Heart left ventricle (tissue), 13 donors: Measurements from ENCODE around the gene EXTL1.

ENCODE experiments used
- CTCF ChIP-seq, 12 donors: fragments of 200-600 bp; sonication (generic) in 4 of 12; IDR thresholded peaks; one replicate each; pipeline versions ENCODE4 v1.5.0 to v1.8.0; 2018 to 2022; ENCODE audit warnings: antibody characterized with exemption in 12 of 12, mild to moderate bottlenecking in 5 of 12
- POLR2A ChIP-seq, 2 donors: fragments of 450-650 bp; IDR thresholded peaks; one replicate each; pipeline ENCODE4 v1.6.1; 2017; ENCODE audit warnings: antibody characterized with exemption in 2 of 2, mild to moderate bottlenecking in 2 of 2, moderate library complexity in 2 of 2
- donor health status: ischemic (EF 13 %, LVEDD 7.1; RV severe dilation, severe dysfunction).
- donor health status: DM: no; HTN: yes; CAD: no.
- donor health status: DM: no; HTN: no; CAD: no.
- donor health status: ischemic (EF 25% LVEDD 6.9; RV normal size, moderate dysfunction).
- donor health status: ischemic (EF 25% LVEDD 5.7; RV mildly dilated, moderate dysfunction).
- donor health status: ischemic (EF 35%, LVEDD 5.7; RV mildly dilated, moderate dysfunction).
- donor health status: nonischemic (EF 11% LVEDD 7.7; RV severe dilation, severe dysfunction).
- donor health status: DM: yes; HTN: yes; CAD: no.
- donor health status: PGD.
- donor health status: ischemic (EF 29% LVEDD 5.4; RV normal size, mild dysfunction).
- donor health status: nonischemic (EF 23%, LVEDD 6.1; RV moderate dilation, normal function).

- peak in 1 of 2 donors; percentile 58 for TF ChIP-seq POLR2A (IDR thresholded peaks at IDR 0.05)
- TF ChIP-seq CTCF (IDR thresholded peaks at IDR 0.05): peak; percentile 95 to 99 (median 98)
Observed at GRCh38 chr1:25997828-25998761, 23.5 kb upstream of the EXTL1 start, which contains the start of gene PAFAH2.
